Measurements from ENCODE around the gene C11orf87.

The C11orf87 gene

GRCh38 chr11:109421981-109422869 is at the start of gene C11orf87:
Gene C11orf87, plus strand, starts transcription at chr11:109422190. Its CDS starts 1,444 bp downstream, at chr11:109423634.
- DNase-seq, result peak; percentile 79

GRCh38 chr11:109374032-109374431 is 48.0 kb upstream of the C11orf87 start:
- DNase-seq, result no peak

- DNase-seq, result no peak
Observed at GRCh38 chr11:109374441-109374840, 47.5 kb upstream of the C11orf87 start.

- DNase-seq, result no peak
Observed at GRCh38 chr11:109377039-109377742, 44.8 kb upstream of the C11orf87 start.

- no peak for DNase-seq
Observed at GRCh38 chr11:109378034-109378433, 44.0 kb upstream of the C11orf87 start.

GRCh38 chr11:109383306-109383705 is 38.7 kb upstream of the C11orf87 start:
- no peak for DNase-seq

GRCh38 chr11:109384873-109385272 is 37.1 kb upstream of the C11orf87 start:
- DNase-seq, result no peak

GRCh38 chr11:109388982-109389381 is 33.0 kb upstream of the C11orf87 start:
- no peak for DNase-seq

GRCh38 chr11:109390752-109391151 is 31.2 kb upstream of the C11orf87 start:
- DNase-seq, result no peak

GRCh38 chr11:109401545-109401944 is 20.4 kb upstream of the C11orf87 start:
- no peak for DNase-seq

- DNase-seq, result no peak
Observed at GRCh38 chr11:109405671-109406070, 16.3 kb upstream of the C11orf87 start.

- no peak for DNase-seq
Observed at GRCh38 chr11:109416601-109417000, 5.4 kb upstream of the C11orf87 start.

GRCh38 chr11:109422870-109423465 is 978 bp downstream of the C11orf87 start:
- peak; percentile 58 for DNase-seq

GRCh38 chr11:109423466-109424190 is 1.6 kb downstream of the C11orf87 start:
- peak; percentile 50 for DNase-seq

- peak; percentile 77 for DNase-seq
Observed at GRCh38 chr11:109424901-109425300, 2.9 kb downstream of the C11orf87 start.

GRCh38 chr11:109425554-109425953 is 3.6 kb downstream of the C11orf87 start:
- DNase-seq, result no peak

GRCh38 chr11:109426442-109427240 is 4.7 kb downstream of the C11orf87 start:
- DNase-seq, result no peak

GRCh38 chr11:109432105-109432504 is 10.1 kb downstream of the C11orf87 start:
- DNase-seq, result no peak

GRCh38 chr11:109433753-109434256 is 11.8 kb downstream of the C11orf87 start:
- DNase-seq, result no peak

GRCh38 chr11:109435121-109435742 is 13.2 kb downstream of the C11orf87 start:
- no peak for DNase-seq

- no peak for DNase-seq
Observed at GRCh38 chr11:109439684-109440083, 17.7 kb downstream of the C11orf87 start.

Data from islet precursor cell (in vitro differentiated cells).